Mononuclear cell (primary cell): Measurements from ENCODE around the gene GET3. TPM values are rescaled to one million over a fixed set of nuclear protein-coding genes. Genes with fewer than 3 reads are reported as not detected.
"Not testable (repeated sequence)": the region's sequence is repeated elsewhere in the genome, so short reads cannot be mapped to it uniquely, and the experiment has no call there.

Experiments
- H3K27me3 ChIP-seq: 2 replicates; pipeline ENCODE4 v1.6.0; 2011; ENCODE audit warnings: low read length, control low read depth; ENCODE audit not compliant: insufficient read depth
- H3K4me1 ChIP-seq: 2 replicates; pipeline ENCODE4 v1.5.1; 2011; ENCODE audit warnings: mild to moderate bottlenecking, low read length, control low read depth; ENCODE audit not compliant: insufficient read depth
- H3K4me3 ChIP-seq: 2 replicates; pipeline ENCODE4 v1.5.1; 2011; ENCODE audit warnings: mild to moderate bottlenecking, low read length, moderate library complexity
- H3K9me3 ChIP-seq: 2 replicates; pipeline ENCODE4 v1.5.1; 2011; ENCODE audit warnings: low read depth, mild to moderate bottlenecking, control low read depth, low read length
- total RNA-seq: library from RNA; depleted of rRNA; stranded (reverse); fragments of >200 nt; gene quantifications from one replicate; pipeline ENCODE4 v1.2.3, GENCODE V29; 2012

The GET3 gene
- total RNA-seq, 1 donor = 28.7 TPM

DNA sequence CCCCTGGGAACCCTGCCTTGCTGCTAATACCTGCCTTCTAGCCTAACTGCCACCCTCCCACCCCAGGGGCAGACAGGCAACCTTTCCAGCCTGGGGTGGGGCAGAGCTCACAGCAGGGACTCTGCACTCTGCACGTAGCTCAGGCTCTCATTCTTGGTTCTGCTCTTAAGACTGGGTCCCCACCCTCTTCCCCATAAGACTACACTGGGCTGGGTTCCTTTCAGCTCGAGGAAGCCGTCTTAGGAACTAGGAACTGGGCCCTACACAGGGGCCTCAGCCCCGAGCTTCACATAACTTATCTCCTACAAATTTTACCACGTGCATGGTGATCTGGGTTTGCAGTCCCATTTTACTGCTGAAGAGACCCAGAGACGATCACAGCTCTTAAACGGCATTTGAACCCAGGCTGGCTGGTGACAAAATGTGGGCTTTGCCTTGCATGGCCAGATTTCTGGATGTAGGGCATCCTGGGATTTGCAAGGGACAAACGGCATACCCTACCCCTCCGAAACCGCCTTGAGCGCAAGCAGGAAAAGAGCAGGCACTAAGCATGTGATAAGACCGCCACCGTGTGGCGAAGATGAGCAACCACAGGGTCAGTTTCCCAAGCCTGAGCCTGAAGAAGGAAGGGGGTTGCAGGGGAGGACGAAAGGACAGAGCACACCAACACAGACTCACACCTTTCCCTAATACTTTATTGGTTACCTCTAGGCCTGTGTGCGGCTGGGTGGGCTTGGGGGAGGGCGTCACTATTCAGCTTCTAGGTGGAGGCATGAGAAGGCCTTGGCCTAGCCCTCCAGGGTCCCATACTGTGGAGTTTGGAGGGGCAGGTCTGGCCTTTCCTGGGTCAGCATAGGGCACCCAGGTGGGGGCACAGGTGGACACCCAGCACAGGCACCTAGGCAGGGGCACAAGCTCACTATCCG lies 59.1 kb downstream of the GET3 start:
- peaks cover 7% of the 10 kb centered on the region for H3K27me3 ChIP-seq
- peaks cover 42% of the 10 kb centered on the region for H3K4me1 ChIP-seq
- no peaks in the 10 kb centered on the region for H3K9me3 ChIP-seq
- H3K4me3 ChIP-seq = no peak overlapping the region

DNA sequence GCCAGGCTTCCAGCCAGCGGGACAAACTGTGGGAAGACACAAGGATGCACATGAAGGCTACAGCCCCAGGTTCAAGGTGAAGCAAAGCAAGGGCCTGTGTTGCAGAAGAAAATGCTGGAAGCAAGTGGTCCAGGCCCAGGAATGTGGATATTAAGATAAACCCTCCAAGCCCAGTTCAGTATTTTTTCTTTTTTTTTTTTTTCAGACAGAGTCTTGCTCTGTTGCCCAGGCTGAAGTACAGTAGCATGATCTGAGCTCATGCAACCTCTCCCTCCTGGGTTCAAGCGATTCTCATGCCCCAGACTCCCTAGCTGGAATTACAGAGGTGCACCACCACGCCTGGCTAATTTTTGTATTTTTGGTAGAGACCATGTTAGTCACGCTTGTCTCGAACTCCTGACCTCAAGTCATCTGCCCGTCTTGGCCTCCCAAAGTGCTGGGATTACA lies 59.9 kb downstream of the GET3 start:
- no peak overlapping the region for H3K4me3 ChIP-seq
- H3K27me3 ChIP-seq = peaks cover 8% of the 10 kb centered on the region
- peaks cover 50% of the 10 kb centered on the region for H3K4me1 ChIP-seq
- H3K9me3 ChIP-seq = no peaks in the 10 kb centered on the region

DNA sequence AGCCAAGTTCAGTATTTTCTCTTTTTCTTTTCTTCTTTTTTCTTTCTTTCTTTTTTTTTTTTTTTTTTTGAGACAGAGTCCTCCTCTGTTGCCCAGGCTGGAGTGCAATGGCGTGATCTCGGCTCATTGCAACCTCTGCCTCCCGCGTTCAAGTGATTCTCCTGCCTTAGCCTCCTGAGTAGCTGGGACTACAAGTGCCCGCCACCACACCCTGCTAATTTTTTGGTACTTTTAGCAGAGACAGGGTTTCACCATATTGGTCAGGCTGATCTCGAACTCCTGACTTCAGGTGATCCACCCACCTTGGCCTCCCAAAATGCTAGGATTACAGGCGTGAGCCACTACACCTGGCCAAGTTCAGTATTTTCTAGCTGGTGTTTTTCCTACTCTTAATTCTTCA lies 60.3 kb downstream of the GET3 start:
- H3K4me1 ChIP-seq = peaks cover 54% of the 10 kb centered on the region
- not testable (repeated sequence) for H3K9me3 ChIP-seq, H3K4me3 ChIP-seq
- peaks cover 13% of the 10 kb centered on the region for H3K27me3 ChIP-seq

Other genes starting within 250 kb of the GET3 start
- 17.6 TPM for gene ZNF564, start 186.0 kb upstream of the GET3 start, total RNA-seq
- 5.6 TPM for gene ZNF490, start 126.7 kb upstream of the GET3 start, total RNA-seq
- 52.8 TPM for gene ZNF791, start 126.6 kb upstream of the GET3 start, total RNA-seq
- 143 TPM for gene MAN2B1, start 70.8 kb upstream of the GET3 start, total RNA-seq
- 3.4 TPM for gene WDR83, start 70.7 kb upstream of the GET3 start, total RNA-seq
- 63.2 TPM for gene DHPS, start 55.6 kb upstream of the GET3 start, total RNA-seq
- gene GNG14, start 49.5 kb upstream of the GET3 start, total RNA-seq = not detected
- gene FBXW9, start 40.9 kb upstream of the GET3 start, total RNA-seq = 2.0 TPM
- gene TNPO2, start 13.6 kb upstream of the GET3 start, total RNA-seq = 20.3 TPM
- 194 TPM for gene TRIR, start 2.8 kb upstream of the GET3 start, total RNA-seq
- not detected for gene BEST2, start 14.3 kb downstream of the GET3 start, total RNA-seq
- gene HOOK2, start 38.1 kb downstream of the GET3 start, total RNA-seq = 8.3 TPM
- gene JUNB, start 54.0 kb downstream of the GET3 start, total RNA-seq = 5,180 TPM
- gene PRDX2, start 64.3 kb downstream of the GET3 start, total RNA-seq = 55.5 TPM
- not detected for gene THSD8, start 64.6 kb downstream of the GET3 start, total RNA-seq
- gene RNASEH2A, start 69.1 kb downstream of the GET3 start, total RNA-seq = 1.4 TPM
- 0.21 TPM for gene RTBDN, start 97.1 kb downstream of the GET3 start, total RNA-seq
- gene MAST1, start 101.0 kb downstream of the GET3 start, total RNA-seq = 0.52 TPM
- 17.2 TPM for gene DNASE2, start 144.0 kb downstream of the GET3 start, total RNA-seq
- gene KLF1, start 149.7 kb downstream of the GET3 start, total RNA-seq = not detected
- 12.9 TPM for gene GCDH, start 153.7 kb downstream of the GET3 start, total RNA-seq
- gene SYCE2, start 181.8 kb downstream of the GET3 start, total RNA-seq = 0.84 TPM
- gene FARSA, start 196.2 kb downstream of the GET3 start, total RNA-seq = 12.2 TPM
- gene CALR, start 201.1 kb downstream of the GET3 start, total RNA-seq = 434 TPM
- gene RAD23A, start 208.4 kb downstream of the GET3 start, total RNA-seq = 48.8 TPM
- 5.2 TPM for gene GADD45GIP1, start 219.7 kb downstream of the GET3 start, total RNA-seq
- gene DAND5, start 232.1 kb downstream of the GET3 start, total RNA-seq = not detected